Hindlimb muscle (tissue), 1 donor: ENCODE data around the gene B4GAT1. TPM values are rescaled to one million over a fixed set of nuclear protein-coding genes. Genes with fewer than 3 reads are reported as not detected.
A peak's percentile ranks its signal among the peaks of the same experiment; 100 is the strongest.
"Not testable (repeated sequence)": the region's sequence is repeated elsewhere in the genome, so short reads cannot be mapped to it uniquely, and the experiment has no call there.

Source experiments
- DNase-seq: peaks from one replicate; pipeline ENCODE4 v3.0.0-alpha.2; 2013
- polyA plus RNA-seq: library from polyadenylated mRNA; unstranded; fragments of 120-200 nt; gene quantifications from one replicate; pipeline ENCODE4 v1.2.1, GENCODE V29; 2013; ENCODE audit not compliant: insufficient read length

The B4GAT1 gene
- polyA plus RNA-seq, 1 donor: 22.0 TPM

DNA sequence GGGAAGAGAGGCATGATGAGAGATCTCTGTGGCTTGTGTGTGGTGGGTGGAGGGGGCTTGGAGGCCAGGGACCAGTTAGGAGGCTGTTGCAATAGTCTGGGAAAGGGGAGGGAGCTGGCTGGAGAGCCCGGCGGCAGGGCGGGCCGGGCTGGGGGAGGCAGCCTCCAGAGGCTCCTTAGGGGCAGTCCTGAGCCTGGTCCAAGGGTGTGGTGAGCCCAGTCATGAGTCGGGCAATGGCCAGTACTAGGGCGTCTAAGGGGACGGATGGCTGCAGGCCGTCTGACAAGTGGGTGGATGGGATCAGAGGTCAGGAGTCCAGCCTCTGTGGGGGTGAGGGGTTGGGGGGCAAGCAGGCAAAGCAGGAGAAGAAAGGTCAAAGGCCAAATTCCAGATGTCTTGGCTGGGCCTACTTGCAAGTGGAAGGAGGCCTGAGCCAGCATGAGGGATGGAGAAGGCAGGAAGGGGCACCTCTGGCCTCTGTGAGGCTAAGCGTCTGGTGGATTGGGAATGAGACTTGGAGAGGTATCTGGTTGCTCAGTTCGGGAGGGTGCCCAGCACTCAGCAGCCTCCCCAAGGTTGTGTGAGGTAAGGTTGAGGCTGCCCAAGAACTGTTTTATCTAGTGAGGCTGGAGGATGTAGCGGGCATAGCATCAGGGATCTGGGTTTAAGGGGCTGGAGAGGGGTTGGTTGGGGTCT is 24.5 kb downstream of the B4GAT1 start:
- no peak for DNase-seq

DNA sequence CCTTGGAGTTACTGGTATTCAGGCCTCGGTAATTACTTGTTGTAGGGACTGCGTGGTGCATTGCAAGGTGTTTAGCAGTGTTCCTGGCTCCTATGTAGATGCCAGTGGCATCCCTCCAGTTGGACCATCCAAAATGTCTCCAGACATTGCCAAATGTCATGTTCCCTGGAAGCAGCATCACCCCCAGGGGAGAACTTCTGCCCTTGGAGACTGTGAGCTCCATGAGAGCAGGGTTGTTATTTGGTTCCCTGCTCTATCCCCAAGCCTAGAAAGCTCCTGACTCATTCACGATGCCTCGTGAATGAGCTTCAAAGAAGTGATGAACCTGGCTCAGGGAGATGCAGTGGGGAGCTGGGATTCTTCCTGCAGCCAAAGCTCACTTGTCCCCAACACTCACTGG is 25.8 kb downstream of the B4GAT1 start:
- no peak for DNase-seq

DNA sequence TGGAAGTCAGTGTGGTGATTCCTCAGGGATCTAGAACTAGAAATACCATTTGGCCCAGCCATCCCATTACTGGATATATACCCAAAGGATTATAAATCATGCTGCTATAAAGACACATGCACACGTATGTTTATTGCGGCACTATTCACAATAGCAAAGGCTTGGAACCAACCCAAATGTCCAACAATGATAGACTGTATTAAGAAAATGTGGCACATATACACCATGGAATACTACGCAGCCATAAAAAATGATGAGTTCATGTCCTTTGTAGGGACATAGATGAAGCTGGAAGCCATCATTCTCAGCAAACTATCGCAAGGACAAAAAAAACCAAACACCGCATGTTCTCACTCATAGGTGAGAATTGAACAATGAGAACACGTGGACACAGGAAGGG is 26.7 kb downstream of the B4GAT1 start:
- not testable (repeated sequence) for DNase-seq

GRCh38 chr11:66320289-66320688 is 27.1 kb downstream of the B4GAT1 start:
- not testable (repeated sequence) for DNase-seq

GRCh38 chr11:66318600-66318970 is 28.8 kb downstream of the B4GAT1 start:
- DNase-seq: no peak

- DNase-seq: no peak
These were observed 29.5 kb downstream of the B4GAT1 start for GRCh38 chr11:66317723-66318599.

DNA sequence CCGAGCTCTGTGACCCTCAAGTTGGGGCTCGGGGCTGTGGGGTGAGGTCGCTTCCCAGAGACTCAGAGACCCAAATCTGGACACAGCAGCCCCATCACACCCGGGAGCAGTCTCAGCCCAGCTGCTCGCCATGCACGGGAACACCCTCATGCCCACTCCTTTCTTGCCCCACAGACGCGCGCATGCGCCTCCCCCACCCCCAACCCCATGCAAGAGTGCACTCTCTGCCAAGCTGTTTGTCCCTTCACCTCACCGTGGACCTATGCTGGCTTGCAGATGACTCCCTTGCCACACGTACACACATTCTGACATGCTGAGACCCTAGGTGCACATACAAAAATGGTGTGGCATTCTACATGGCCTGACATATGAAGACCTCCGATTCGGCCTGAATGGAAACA is 30.1 kb downstream of the B4GAT1 start:
- no peak for DNase-seq

- DNase-seq: peak; percentile 87
These were observed 30.6 kb downstream of the B4GAT1 start, which contains the start of gene CD248 for GRCh38 chr11:66316849-66317251. Gene CD248, minus strand, starts transcription at chr11:66317044. Its CDS starts 17 bp downstream, at chr11:66317027.

DNA sequence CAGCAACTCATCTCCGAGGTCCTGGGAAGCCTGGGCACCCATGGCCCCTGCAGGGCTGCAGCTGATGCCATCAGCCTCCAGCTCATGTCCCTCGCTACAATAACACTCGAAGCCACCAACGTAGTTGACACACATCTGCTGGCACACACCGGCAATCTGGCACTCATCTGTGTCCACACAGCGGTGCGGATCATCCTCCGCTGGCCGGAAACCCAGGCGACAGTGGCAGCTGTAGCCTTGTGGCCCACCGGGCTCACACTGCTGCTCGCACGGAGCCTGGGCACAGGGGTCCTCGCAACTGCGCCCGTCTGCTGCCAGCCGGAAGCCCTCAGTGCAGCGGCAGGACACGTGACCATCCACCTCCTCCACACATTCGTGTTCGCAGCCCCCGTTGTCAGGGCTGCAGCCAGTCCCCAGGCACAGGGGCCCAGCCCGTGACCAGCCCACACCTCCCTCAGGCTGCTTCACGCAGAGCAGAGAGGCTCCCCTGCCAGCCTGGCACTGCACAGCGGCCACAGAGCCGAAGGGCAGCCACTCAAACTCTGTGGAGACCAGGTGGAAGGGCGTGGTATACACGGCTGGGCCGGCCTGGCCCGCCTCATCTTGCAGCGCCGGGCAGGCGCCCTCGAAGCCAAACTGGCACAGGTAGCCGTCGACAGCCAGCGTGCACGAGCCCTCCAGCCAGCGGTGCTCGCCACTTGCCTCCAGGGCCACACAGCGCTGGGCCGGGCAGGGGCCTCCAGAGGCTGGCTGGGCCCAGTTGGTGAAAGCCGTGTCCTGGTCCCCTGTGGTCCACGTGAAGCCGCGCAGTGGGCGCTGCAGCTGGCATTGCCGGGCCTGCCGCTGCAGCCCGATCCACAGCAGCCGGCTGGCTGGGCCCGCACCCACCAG is 31.3 kb downstream of the B4GAT1 start:
- no peak for DNase-seq

GRCh38 chr11:66315498-66315885 is 31.9 kb downstream of the B4GAT1 start:
- DNase-seq: no peak

DNA sequence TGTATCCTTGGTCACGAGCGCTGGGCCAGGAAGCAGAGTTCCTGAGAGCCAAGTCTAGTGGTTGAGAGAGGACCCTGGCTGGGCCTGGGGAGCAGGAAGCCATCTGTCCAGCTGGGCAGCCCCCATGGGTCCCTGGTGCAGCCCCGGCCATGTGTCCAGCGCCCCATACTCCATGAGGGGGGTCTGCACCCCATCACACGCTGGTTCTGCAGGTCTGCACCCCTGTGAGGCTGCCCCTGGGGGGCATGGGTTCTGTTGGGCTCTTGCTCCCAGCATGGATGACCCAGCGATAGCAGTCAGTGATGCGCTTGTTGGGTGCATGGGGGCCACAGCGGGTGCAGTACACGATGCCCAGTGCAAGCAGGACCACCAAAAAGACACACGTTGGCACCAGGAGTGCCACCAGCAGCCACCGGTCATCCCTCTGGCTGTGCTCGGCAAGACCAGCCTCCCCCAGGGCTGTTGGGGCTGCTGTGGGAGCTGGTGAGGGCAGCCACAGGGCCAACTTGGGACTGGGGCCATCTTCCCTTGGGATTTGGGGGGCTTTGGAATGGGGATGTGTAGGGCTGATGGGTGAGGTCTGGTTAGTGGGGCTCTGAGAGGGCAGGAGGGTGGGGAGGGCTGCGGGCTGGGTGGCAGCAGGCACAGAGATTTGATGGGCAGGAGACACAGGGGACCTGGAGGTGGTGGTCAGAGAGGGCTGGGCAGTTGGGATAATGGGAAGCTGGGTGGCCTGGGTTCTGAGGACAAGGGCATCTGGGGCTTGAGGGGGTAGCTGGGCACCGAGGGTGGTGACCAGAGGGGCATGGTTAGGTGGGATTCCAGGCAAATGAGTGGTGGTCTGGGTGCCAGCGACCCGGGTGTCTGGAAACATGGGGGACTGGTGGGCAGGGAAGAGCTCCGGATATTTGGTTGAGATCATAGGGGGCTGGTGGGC is 32.6 kb downstream of the B4GAT1 start:
- DNase-seq: no peak

GRCh38 chr11:66314186-66314501 is 33.3 kb downstream of the B4GAT1 start:
- DNase-seq: no peak

GRCh38 chr11:66313321-66314185 is 33.9 kb downstream of the B4GAT1 start:
- peak; percentile 86 for DNase-seq

- peak; percentile 98 for DNase-seq
These were observed 34.7 kb downstream of the B4GAT1 start for GRCh38 chr11:66312549-66313320.

DNA sequence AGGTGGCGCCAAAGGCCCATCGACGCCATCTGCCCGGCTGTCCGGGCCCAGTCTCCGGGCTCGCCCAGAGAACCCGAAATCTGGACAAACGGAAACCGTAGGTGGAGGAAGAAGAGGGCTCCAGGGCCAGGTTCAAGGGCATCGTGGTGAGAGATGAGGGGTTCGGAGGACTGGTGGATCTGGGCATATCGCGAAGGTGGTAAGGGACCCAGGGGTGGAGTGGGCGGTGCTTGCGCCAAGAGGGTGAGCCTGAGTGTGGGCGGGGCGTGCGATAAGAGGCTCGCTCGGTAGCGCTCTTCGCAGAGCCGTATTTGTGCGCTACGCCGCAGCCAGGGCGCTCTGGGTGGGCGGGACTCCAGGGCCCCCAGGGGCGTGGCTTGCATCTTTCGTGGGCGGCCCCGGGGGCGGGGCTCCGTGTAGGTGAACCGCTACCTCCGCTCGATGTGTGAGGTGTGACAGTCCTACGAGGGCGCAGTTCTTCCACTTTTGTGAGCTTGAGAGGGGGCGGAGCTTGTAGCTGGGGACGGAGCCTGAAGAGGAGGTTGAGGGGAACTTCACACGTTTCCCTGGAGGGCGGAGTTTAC is 35.4 kb downstream of the B4GAT1 start:
- DNase-seq: peak; percentile 95

DNA sequence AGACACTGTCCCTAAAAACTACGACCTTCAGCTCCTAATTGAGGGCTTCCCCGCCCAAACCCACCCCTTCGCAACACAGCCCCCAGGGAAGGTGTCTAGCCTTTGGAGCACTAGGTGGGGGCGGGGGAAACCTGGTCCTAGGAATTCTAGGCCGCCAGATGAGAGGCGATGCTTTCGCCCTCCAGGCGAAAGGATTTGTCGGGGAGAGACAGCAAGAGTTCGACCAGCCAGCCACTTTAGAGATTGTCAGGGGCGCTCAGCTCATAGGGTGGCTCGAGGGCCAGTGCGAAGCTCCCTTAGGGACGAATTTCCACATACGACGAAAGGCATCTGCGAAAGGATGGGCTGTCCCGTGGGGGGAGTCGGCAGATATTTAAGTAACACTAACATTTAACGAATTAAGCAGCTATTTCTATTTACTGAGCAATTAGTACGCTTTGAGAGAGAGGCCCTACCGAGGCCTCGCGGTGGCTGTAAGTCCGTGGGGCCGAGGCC is 35.9 kb downstream of the B4GAT1 start:
- no peak for DNase-seq

- not testable (repeated sequence) for DNase-seq
These were observed 36.5 kb downstream of the B4GAT1 start for GRCh38 chr11:66310803-66311440.

GRCh38 chr11:66310324-66310723 is 37.1 kb downstream of the B4GAT1 start:
- no peak for DNase-seq

DNA sequence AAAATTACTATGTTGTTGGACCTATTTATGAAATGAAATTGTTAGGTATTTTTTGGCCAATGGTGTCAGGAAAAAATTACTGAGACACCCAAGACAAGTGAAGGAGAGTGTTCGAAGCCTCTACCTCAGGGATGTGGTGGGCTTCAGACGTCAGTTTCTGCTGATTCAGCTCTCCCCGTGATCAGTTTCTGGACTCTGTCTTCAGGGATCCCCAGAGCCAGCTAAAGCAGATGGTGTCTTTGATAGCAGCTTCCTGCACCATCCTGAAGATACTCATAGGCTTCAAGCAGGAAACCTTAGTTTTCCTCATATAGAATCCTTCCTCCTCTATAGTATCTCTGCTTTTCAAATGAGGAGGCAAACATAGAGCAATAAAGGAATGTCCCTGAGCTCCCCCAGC is 38.0 kb downstream of the B4GAT1 start:
- no peak for DNase-seq
